HepG2 (cell line): Measurements from ENCODE around the gene PCIF1. TPM values are rescaled to one million over a fixed set of nuclear protein-coding genes. Genes with fewer than 3 reads are reported as not detected.

Experiments
- DMAP1 ChIP-seq: IDR thresholded peaks from 2 replicates; pipeline ENCODE4 v1.6.1; 2016
- HDAC1 ChIP-seq: sonication (generic); formaldehyde crosslinking; IDR thresholded peaks from 2 replicates; pipeline ENCODE4 v1.5.1; 2020; ENCODE audit warnings: mild to moderate bottlenecking, missing genetic modification reagents
- HNRNPUL1 ChIP-seq: fragments of 200-400 bp; formaldehyde crosslinking; IDR thresholded peaks from 2 replicates; pipeline ENCODE4 v1.6.1; 2017; ENCODE audit warnings: low read depth, mild to moderate bottlenecking, low read length, moderate library complexity
- MAFG ChIP-seq: sonication (generic); formaldehyde crosslinking; IDR thresholded peaks from 2 replicates; pipeline ENCODE4 v1.5.1; 2020; ENCODE audit warnings: mild to moderate bottlenecking, missing genetic modification reagents
- MXI1 ChIP-seq: IDR thresholded peaks from 3 replicates; pipeline ENCODE4 v1.6.1; 2012; ENCODE audit warnings: low read depth, low read length, inconsistent platforms, borderline replicate concordance
- NFYC ChIP-seq: IDR thresholded peaks from 2 replicates; pipeline ENCODE4 v1.6.1; 2016; ENCODE audit warnings: missing genetic modification reagents, missing compliant biosample characterization
- PLSCR1 ChIP-seq: sonication (generic); formaldehyde crosslinking; IDR thresholded peaks from 2 replicates; pipeline ENCODE4 v1.5.0; 2020; ENCODE audit warnings: missing genetic modification reagents, mild to moderate bottlenecking, borderline replicate concordance
- RBM39 ChIP-seq: fragments of 200-400 bp; formaldehyde crosslinking; IDR thresholded peaks from one replicate; pipeline ENCODE4 v1.6.1; 2018; ENCODE audit warnings: antibody characterized with exemption, mild to moderate bottlenecking, low read depth, low read length; ENCODE audit not compliant: poor library complexity, severe bottlenecking
- SIX1 ChIP-seq: sonication (generic); formaldehyde crosslinking; IDR thresholded peaks from 2 replicates; pipeline ENCODE4 v1.4.0; 2020; ENCODE audit warnings: missing genetic modification reagents, borderline replicate concordance
- SMC3 ChIP-seq: IDR thresholded peaks from 2 replicates; pipeline ENCODE4 v1.6.1; 2011; ENCODE audit warnings: low read length, improper control_type of control experiment
- SOX5 ChIP-seq: IDR thresholded peaks from 2 replicates; pipeline ENCODE4 v1.6.1; 2016; ENCODE audit warnings: borderline replicate concordance
- SOX6 ChIP-seq, 2 experiments: fragments of 450-650 bp in 1 of 2; sonication (generic) in 1 of 2; formaldehyde crosslinking in 1 of 2; IDR thresholded peaks; 2 replicates each; pipeline versions ENCODE4 v1.4.0 to v1.6.1; 2017 to 2020; ENCODE audit warnings: antibody characterized with exemption in 1 of 2, mild to moderate bottlenecking in 1 of 2, missing genetic modification reagents in 1 of 2
- SRSF4 ChIP-seq: fragments of 200-400 bp; formaldehyde crosslinking; IDR thresholded peaks from one replicate; pipeline ENCODE4 v1.6.1; 2018; ENCODE audit warnings: mild to moderate bottlenecking, low read depth, low read length, moderate library complexity; ENCODE audit not compliant: poor library complexity, severe bottlenecking
- THRA ChIP-seq: sonication (generic); formaldehyde crosslinking; IDR thresholded peaks from 2 replicates; pipeline ENCODE4 v1.4.0; 2020; ENCODE audit warnings: missing genetic modification reagents, borderline replicate concordance
- YEATS2 ChIP-seq: sonication (generic); formaldehyde crosslinking; IDR thresholded peaks from 2 replicates; pipeline ENCODE4 v1.4.0; 2020; ENCODE audit warnings: missing genetic modification reagents, borderline replicate concordance
- ZBTB3 ChIP-seq: sonication (generic); formaldehyde crosslinking; IDR thresholded peaks from 2 replicates; pipeline ENCODE4 v1.4.0; 2020; ENCODE audit warnings: low read depth, mild to moderate bottlenecking, moderate library complexity, missing genetic modification reagents, borderline replicate concordance
- ZNF138 ChIP-seq: sonication (generic); formaldehyde crosslinking; IDR thresholded peaks from 2 replicates; pipeline ENCODE4 v1.5.0; 2020; ENCODE audit warnings: mild to moderate bottlenecking, low read depth, missing genetic modification reagents
- ZNF205 ChIP-seq: IDR thresholded peaks from 2 replicates; pipeline ENCODE4 v1.6.1; 2018; ENCODE audit warnings: missing biosample characterization, missing genetic modification reagents
- ZNF383 ChIP-seq: sonication (generic); formaldehyde crosslinking; IDR thresholded peaks from 2 replicates; pipeline ENCODE4 v1.4.0; 2020; ENCODE audit warnings: missing genetic modification reagents, mild to moderate bottlenecking, borderline replicate concordance
- ZNF543 ChIP-seq: sonication (generic); formaldehyde crosslinking; IDR thresholded peaks from 2 replicates; pipeline ENCODE4 v1.4.0; 2020; ENCODE audit warnings: mild to moderate bottlenecking, missing genetic modification reagents
- ZNF567 ChIP-seq: sonication (generic); formaldehyde crosslinking; IDR thresholded peaks from 2 replicates; pipeline ENCODE4 v1.8.1; 2023; ENCODE audit warnings: mild to moderate bottlenecking, missing genetic modification reagents, borderline replicate concordance
- ZNF777 ChIP-seq: sonication (generic); formaldehyde crosslinking; IDR thresholded peaks from 2 replicates; pipeline ENCODE4 v1.4.0; 2020; ENCODE audit warnings: missing genetic modification reagents
- ZSCAN30 ChIP-seq: sonication (generic); formaldehyde crosslinking; IDR thresholded peaks from 2 replicates; pipeline ENCODE4 v1.5.0; 2020; ENCODE audit warnings: mild to moderate bottlenecking, missing genetic modification reagents
- polyA plus RNA-seq, 8 experiments: library from polyadenylated mRNA; depleted of rRNA in 3 of 8; stranded (reverse) in 7 of 8; unstranded in 1 of 8; fragments of >200 nt; fragmentation: Illumina TruSeq in 4 of 8; extraction: Trizol in 4 of 8; gene quantifications; 2 replicates each; pipeline versions ENCODE4 v1.2.1 to v1.2.3, GENCODE V29; 2011 to 2016; ENCODE audit warnings: low read depth in 4 of 8, missing spikeins in 1 of 8, mixed read lengths in 1 of 8; ENCODE audit not compliant: insufficient read depth in 1 of 8
- total RNA-seq, 5 experiments: library from RNA; depleted of rRNA; stranded (reverse); fragments of >200 nt; fragmentation: Illumina TruSeq; extraction: Trizol; gene quantifications; 2 replicates each; pipeline ENCODE4 v1.2.3, GENCODE V29; 2016; ENCODE audit warnings: low read depth in 1 of 5
- TF ChIP-seq, protein P1 (sequence below): sonication (generic); formaldehyde crosslinking; IDR thresholded peaks from 2 replicates; pipeline ENCODE4 v1.8.0; 2022; ENCODE audit warnings: mild to moderate bottlenecking, missing genetic modification reagents; ENCODE audit not compliant: insufficient replicate concordance
- TF ChIP-seq, protein P2 (sequence below): sonication (generic); formaldehyde crosslinking; IDR thresholded peaks from 2 replicates; pipeline ENCODE4 v1.4.0; 2020; ENCODE audit warnings: missing genetic modification reagents

The PCIF1 gene
- total and polyA plus RNA-seq, 2 of the 13 experiments (the other 11 are each of a cell fraction or from before 2014, with no cell fraction given) = 20.9 to 24.4 TPM

DNA sequence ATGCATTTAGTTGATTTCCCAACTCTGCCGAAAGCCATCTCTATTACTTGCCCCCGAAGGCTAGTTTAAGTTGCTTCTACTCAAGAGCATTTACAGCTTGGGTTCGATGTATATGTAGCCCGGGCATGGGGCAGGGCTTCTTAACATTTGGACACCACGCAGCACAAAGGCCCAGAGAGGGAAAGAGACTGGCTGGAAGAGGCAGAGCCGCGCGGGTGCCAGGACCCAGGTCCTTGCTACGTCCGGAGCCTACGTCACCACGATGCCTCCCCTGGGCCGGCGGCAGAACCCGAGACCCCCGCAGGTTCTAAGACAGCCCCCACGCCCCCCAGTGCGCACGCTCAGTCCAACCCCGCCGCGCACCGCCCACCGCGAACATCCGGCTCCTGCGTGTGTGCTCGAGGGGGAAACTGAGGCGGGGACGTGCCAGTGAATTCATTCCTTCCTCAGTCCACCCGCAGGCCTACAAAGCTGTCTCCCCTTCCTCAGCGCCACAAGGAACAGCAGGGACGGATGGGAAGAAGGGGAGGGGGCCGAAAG lies 367 bp upstream of the PCIF1 start (continued):
- TF ChIP-seq THRA (CRISPR knock-in tag) (no peak), MAFG (CRISPR knock-in tag) (no peak), YEATS2 (CRISPR knock-in tag) (no peak), NFYC (no peak), SRSF4 (peak; percentile 15), ZNF205 (CRISPR knock-in tag) (no peak), SOX6 (IDR thresholded peaks at IDR 0.05) (no peak), SOX6 (CRISPR knock-in tag; IDR thresholded peaks at IDR 0.05) (peak; percentile 66; the same call in 1 of the 2 replicates), ZNF567 (CRISPR knock-in tag) (no peak), SIX1 (no peak), ZBTB3 (CRISPR knock-in tag) (no peak; the same call in 1 of the 2 replicates), ZNF543 (CRISPR knock-in tag) (peak; percentile 91), RBM39 (no peak), PLSCR1 (CRISPR knock-in tag) (no peak), MXI1 (no peak), HNRNPUL1 (no peak), SOX5 (CRISPR knock-in tag) (no peak), SMC3 (no peak; the same call in 1 of the 2 replicates), HDAC1 (CRISPR knock-in tag) (no peak; the same call in 1 of the 2 replicates), ZSCAN30 (CRISPR knock-in tag) (no peak; the same call in 1 of the 2 replicates), ZNF777 (0 out of 2 replicates have a peak, but pooled peaks have one; percentile 33), ZNF383 (peak; percentile 100; the same call in 1 of the 2 replicates), DMAP1 (CRISPR knock-in tag) (no peak; the same call in 1 of the 2 replicates), ZNF138 (CRISPR knock-in tag) (0 out of 2 replicates have a peak, but pooled peaks have one; percentile 26)
- TF ChIP-seq, protein P1, sequence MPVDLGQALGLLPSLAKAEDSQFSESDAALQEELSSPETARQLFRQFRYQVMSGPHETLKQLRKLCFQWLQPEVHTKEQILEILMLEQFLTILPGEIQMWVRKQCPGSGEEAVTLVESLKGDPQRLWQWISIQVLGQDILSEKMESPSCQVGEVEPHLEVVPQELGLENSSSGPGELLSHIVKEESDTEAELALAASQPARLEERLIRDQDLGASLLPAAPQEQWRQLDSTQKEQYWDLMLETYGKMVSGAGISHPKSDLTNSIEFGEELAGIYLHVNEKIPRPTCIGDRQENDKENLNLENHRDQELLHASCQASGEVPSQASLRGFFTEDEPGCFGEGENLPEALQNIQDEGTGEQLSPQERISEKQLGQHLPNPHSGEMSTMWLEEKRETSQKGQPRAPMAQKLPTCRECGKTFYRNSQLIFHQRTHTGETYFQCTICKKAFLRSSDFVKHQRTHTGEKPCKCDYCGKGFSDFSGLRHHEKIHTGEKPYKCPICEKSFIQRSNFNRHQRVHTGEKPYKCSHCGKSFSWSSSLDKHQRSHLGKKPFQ (CRISPR knock-in tag) = no peak
- TF ChIP-seq, protein P2, sequence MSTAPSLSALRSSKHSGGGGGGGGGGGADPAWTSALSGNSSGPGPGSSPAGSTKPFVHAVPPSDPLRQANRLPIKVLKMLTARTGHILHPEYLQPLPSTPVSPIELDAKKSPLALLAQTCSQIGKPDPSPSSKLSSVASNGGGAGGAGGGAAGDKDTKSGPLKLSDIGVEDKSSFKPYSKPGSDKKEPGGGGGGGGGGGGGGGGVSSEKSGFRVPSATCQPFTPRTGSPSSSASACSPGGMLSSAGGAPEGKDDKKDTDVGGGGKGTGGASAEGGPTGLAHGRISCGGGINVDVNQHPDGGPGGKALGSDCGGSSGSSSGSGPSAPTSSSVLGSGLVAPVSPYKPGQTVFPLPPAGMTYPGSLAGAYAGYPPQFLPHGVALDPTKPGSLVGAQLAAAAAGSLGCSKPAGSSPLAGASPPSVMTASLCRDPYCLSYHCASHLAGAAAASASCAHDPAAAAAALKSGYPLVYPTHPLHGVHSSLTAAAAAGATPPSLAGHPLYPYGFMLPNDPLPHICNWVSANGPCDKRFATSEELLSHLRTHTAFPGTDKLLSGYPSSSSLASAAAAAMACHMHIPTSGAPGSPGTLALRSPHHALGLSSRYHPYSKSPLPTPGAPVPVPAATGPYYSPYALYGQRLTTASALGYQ (CRISPR knock-in tag) = peak; percentile 86
